IMR-90 (cell line): ENCODE measurements around the gene CENATAC. TPM values are rescaled to one million over a fixed set of nuclear protein-coding genes. Genes with fewer than 3 reads are reported as not detected.

Source experiments
- ATAC-seq: fragments of 200-7000 bp; cut with Tn5 transposase; 2 replicates; pipeline ENCODE4 v1.9.1; 2020; ENCODE audit warnings: low read depth, mild to moderate bottlenecking, moderate library complexity
- BruUV-seq: library from RNA; stranded (reverse); fragments of 400-500 nt; replicated peaks from 2 replicates; lab custom pipeline; 2021; lab: Mats Ljungman, UMichigan
- CTCF ChIA-PET: fragments of 300-600 bp; formaldehyde crosslinking; extraction: SDS; loops from one replicate; lab custom pipeline; 2021; ENCODE audit warnings: antibody characterized with exemption; lab: Yijun Ruan, JAX
- POLR2A ChIA-PET: fragments of 300-600 bp; sonication (Branson Sonifier 250); formaldehyde crosslinking; loops from one replicate; lab custom pipeline; 2022; ENCODE audit warnings: antibody characterized with exemption; ENCODE audit not compliant: unreplicated experiment; lab: Charles Lee
- DNase-seq: peaks from one replicate; pipeline ENCODE4 v3.0.0; 2013
- H2AFZ ChIP-seq: replicated peaks from 2 replicates; pipeline ENCODE3; 2013; ENCODE audit warnings: low read length, mild to moderate bottlenecking; ENCODE audit not compliant: poor library complexity
- H2AK5ac ChIP-seq: 2 replicates; pipeline ENCODE4 v1.6.1; 2013; ENCODE audit warnings: low read depth, low read length, inconsistent platforms
- H2AK9ac ChIP-seq: replicated peaks from 2 replicates; pipeline ENCODE3; 2013; ENCODE audit warnings: mild to moderate bottlenecking, low read depth, low read length, moderate library complexity; ENCODE audit not compliant: poor library complexity
- H2BK120ac ChIP-seq: 2 replicates; pipeline ENCODE4 v1.6.1; 2013; ENCODE audit warnings: low read depth, low read length, inconsistent platforms
- H2BK15ac ChIP-seq: 3 replicates; pipeline ENCODE4 v1.6.1; 2013; ENCODE audit warnings: low read depth, low read length, inconsistent platforms
- H2BK20ac ChIP-seq: 2 replicates; pipeline ENCODE4 v1.6.1; 2013; ENCODE audit warnings: low read depth, mild to moderate bottlenecking, inconsistent platforms, low read length, moderate library complexity
- H2BK5ac ChIP-seq: 2 replicates; pipeline ENCODE4 v1.6.1; 2013; ENCODE audit warnings: mild to moderate bottlenecking, low read depth, low read length, inconsistent platforms; ENCODE audit not compliant: poor library complexity, severe bottlenecking
- H3K14ac ChIP-seq: replicated peaks from 2 replicates; pipeline ENCODE4 v1.6.1; 2013; ENCODE audit warnings: low read depth, low read length, inconsistent platforms
- H3K18ac ChIP-seq: 2 replicates; pipeline ENCODE4 v1.6.1; 2013; ENCODE audit warnings: low read depth, low read length, control low read depth
- H3K23ac ChIP-seq: 2 replicates; pipeline ENCODE4 v1.6.1; 2013; ENCODE audit warnings: low read depth, low read length, inconsistent platforms
- H3K27ac ChIP-seq: 2 replicates; pipeline ENCODE4 v1.5.1; 2013; ENCODE audit warnings: mild to moderate bottlenecking, control low read depth, low read length; ENCODE audit not compliant: insufficient read depth
- H3K27me3 ChIP-seq: 2 replicates; pipeline ENCODE4 v1.6.1; 2013; ENCODE audit warnings: low read length; ENCODE audit not compliant: control insufficient read depth, insufficient read depth
- H3K36me3 ChIP-seq: 2 replicates; pipeline ENCODE4 v1.6.1; 2013; ENCODE audit warnings: low read length, mixed read lengths; ENCODE audit not compliant: control insufficient read depth, insufficient read depth
- H3K4ac ChIP-seq: 2 replicates; pipeline ENCODE4 v1.6.1; 2013; ENCODE audit warnings: low read depth, low read length, inconsistent platforms
- H3K4me1 ChIP-seq: 2 replicates; pipeline ENCODE4 v1.6.1; 2013; ENCODE audit warnings: low read length, mixed read lengths; ENCODE audit not compliant: control insufficient read depth, insufficient read depth
- H3K4me2 ChIP-seq: 2 replicates; pipeline ENCODE4 v1.6.1; 2013; ENCODE audit warnings: low read depth, mild to moderate bottlenecking, control low read depth, low read length, moderate library complexity
- H3K4me3 ChIP-seq: 2 replicates; pipeline ENCODE4 v1.5.1; 2013; ENCODE audit warnings: low read depth, mild to moderate bottlenecking, control low read depth, low read length, moderate library complexity; ENCODE audit not compliant: insufficient read depth
- H3K56ac ChIP-seq: 2 replicates; pipeline ENCODE4 v1.6.1; 2013; ENCODE audit warnings: low read length, inconsistent platforms; ENCODE audit not compliant: insufficient read depth; ENCODE audit errors: extremely low read depth
- H3K79me1 ChIP-seq, 2 experiments: 2 replicates each; pipeline ENCODE4 v1.6.1; 2013; ENCODE audit warnings: low read length in 2 of 2, inconsistent platforms in 1 of 2, low read depth in 1 of 2
- H3K9ac ChIP-seq: 2 replicates; pipeline ENCODE4 v1.6.1; 2013; ENCODE audit warnings: low read depth, low read length, control low read depth
- H3K9me1 ChIP-seq: 2 replicates; pipeline ENCODE4 v1.6.1; 2013; ENCODE audit warnings: low read length, inconsistent platforms; ENCODE audit not compliant: insufficient read depth
- H3K9me3 ChIP-seq: 2 replicates; pipeline ENCODE4 v1.6.1; 2013; ENCODE audit warnings: low read length; ENCODE audit not compliant: control insufficient read depth, insufficient read depth
- H4K20me1 ChIP-seq: 2 replicates; pipeline ENCODE4 v1.6.1; 2013; ENCODE audit warnings: low read length, inconsistent platforms; ENCODE audit not compliant: insufficient read depth
- H4K5ac ChIP-seq: 2 replicates; pipeline ENCODE4 v1.6.1; 2013; ENCODE audit warnings: mild to moderate bottlenecking, low read depth, low read length, control low read depth
- H4K8ac ChIP-seq, 2 experiments: 2 replicates each; pipeline ENCODE4 v1.6.1; 2013; ENCODE audit warnings: low read depth in 2 of 2, low read length in 2 of 2, control low read depth in 1 of 2, inconsistent platforms in 1 of 2
- H4K91ac ChIP-seq: 2 replicates; pipeline ENCODE4 v1.6.1; 2013; ENCODE audit warnings: low read depth, low read length, inconsistent platforms; ENCODE audit not compliant: insufficient read depth
- BHLHE40 ChIP-seq: fragments of 150-350 bp; IDR thresholded peaks from 2 replicates; pipeline ENCODE4 v1.6.1; 2016; ENCODE audit warnings: mild to moderate bottlenecking, low read depth, low read length
- FOS ChIP-seq: fragments of 150-350 bp; IDR thresholded peaks from 2 replicates; pipeline ENCODE4 v1.6.1; 2016; ENCODE audit warnings: low read depth, low read length
- MAFK ChIP-seq: IDR thresholded peaks from 2 replicates; pipeline ENCODE4 v1.6.1; 2012; ENCODE audit warnings: low read depth, low read length, improper control_type of control experiment
- MXI1 ChIP-seq: IDR thresholded peaks from 2 replicates; pipeline ENCODE4 v1.6.1; 2012; ENCODE audit warnings: low read depth, mild to moderate bottlenecking, low read length, moderate library complexity, borderline replicate concordance
- NFE2L2 ChIP-seq: fragments of 150-350 bp; IDR thresholded peaks from 2 replicates; pipeline ENCODE4 v1.6.1; 2016; ENCODE audit warnings: low read depth, mild to moderate bottlenecking, low read length
- POLR2A ChIP-seq: IDR thresholded peaks from 2 replicates; pipeline ENCODE4 v1.6.1; 2012; ENCODE audit warnings: mild to moderate bottlenecking, low read depth, low read length
- RAD21 ChIP-seq: IDR thresholded peaks from 2 replicates; pipeline ENCODE4 v1.6.1; 2012; ENCODE audit warnings: low read length, improper control_type of control experiment
- RCOR1 ChIP-seq: IDR thresholded peaks from 2 replicates; pipeline ENCODE4 v1.6.1; 2012; ENCODE audit warnings: mild to moderate bottlenecking, low read length, improper control_type of control experiment; ENCODE audit not compliant: insufficient replicate concordance
- RFX5 ChIP-seq: IDR thresholded peaks from 2 replicates; pipeline ENCODE4 v1.8.0; 2012; ENCODE audit warnings: low read depth, mild to moderate bottlenecking, low read length, moderate library complexity
- SMC3 ChIP-seq: fragments of 150-350 bp; IDR thresholded peaks from 2 replicates; pipeline ENCODE4 v1.6.1; 2016; ENCODE audit warnings: low read depth, mild to moderate bottlenecking, antibody characterized with exemption, low read length, moderate library complexity
- WGBS, 2 experiments: methylation state at CpG; one replicate each; pipeline versions ENCODE4 v1.1.5 to v1.1.7; 2013; ENCODE audit warnings: missing lambda C conversion rate in 2 of 2; ENCODE audit not compliant: insufficient read length in 1 of 2; ENCODE audit errors: extremely low coverage in 2 of 2; 5-methylcytosine and 5-hydroxymethylcytosine counted together
- dilution Hi-C: fragments of 300-500 bp; cut with HindIII; formaldehyde crosslinking; loops from one replicate; pipeline ENCODE4 v1.14.3; 2018; ENCODE audit warnings: low sequenced_read_pairs; ENCODE audit not compliant: unreplicated experiment
- in situ Hi-C: fragments of 300-500 bp; cut with MboI; formaldehyde crosslinking; loops from 3 replicates; pipeline ENCODE4 v1.14.3; 2019; ENCODE audit warnings: low sequenced_read_pairs, inconsistent platforms, mixed read lengths
- intact Hi-C: fragments of 100-400 bp; cut with micrococcal nuclease; formaldehyde crosslinking; loops from 2 replicates; pipeline ENCODE4 v1.10.0; 2022
- polyA plus RNA-seq, 3 experiments: library from polyadenylated mRNA; depleted of rRNA; stranded (reverse); fragments of >200 nt; gene quantifications; 2 replicates each; pipeline ENCODE4 v1.2.3, GENCODE V29; 2012; ENCODE audit warnings: low replicate concordance in 1 of 3
- total RNA-seq: library from RNA; depleted of rRNA; stranded (reverse); fragments of >200 nt; gene quantifications from 2 replicates; pipeline ENCODE4 v1.2.3, GENCODE V29; 2012
- TF ChIP-seq, protein P1 (sequence below): fragments of 150-350 bp; IDR thresholded peaks from 2 replicates; pipeline ENCODE4 v1.6.1; 2016; ENCODE audit warnings: low read depth, mild to moderate bottlenecking, low read length, moderate library complexity, borderline replicate concordance

The CENATAC gene
- total and polyA plus RNA-seq, 2 of the 4 experiments (the other 2 are of a cell fraction) = 13.1 to 16.7 TPM

DNA sequence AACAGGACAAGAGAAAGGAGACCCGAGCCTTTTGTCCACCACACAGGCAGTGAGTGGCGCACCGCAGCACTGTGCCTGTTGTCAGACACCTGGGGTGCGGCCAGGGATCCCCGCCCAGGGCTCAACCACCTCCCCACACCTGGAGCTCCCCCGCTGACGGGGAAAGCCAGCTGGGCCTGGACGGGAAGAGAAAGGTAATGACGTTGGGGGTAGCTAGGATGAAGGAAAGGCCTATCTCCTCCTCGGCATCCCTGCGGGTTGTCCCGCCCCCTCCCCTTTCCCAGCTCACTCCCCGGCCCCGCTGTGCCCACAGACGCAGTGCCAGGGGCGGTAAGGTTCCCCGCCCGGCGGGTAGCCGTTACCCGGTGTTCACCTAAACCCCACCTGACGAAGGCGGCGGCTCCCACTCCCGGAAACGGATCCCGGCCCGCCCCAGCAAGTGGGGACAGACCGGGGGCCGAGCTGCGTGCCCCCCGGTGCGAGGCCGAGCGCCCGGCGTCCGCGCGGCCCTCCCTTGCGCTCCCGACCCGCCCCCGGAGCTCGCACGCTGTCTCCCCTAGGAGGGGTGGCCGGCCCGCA is 58.6 kb downstream of the CENATAC start:
- Histone ChIP-seq H3K4me1 (peaks cover 4% of the 10 kb centered on the region; the same call in 1 of the 2 replicates), H2AFZ (peak overlapping the region; percentile 98), H3K4me2 (peak overlapping the region; percentile 83), H3K14ac (peak overlapping the region; percentile 94), H2AK9ac (peak overlapping the region; percentile 97), H3K9me1 (peaks cover 9% of the 10 kb centered on the region), H3K36me3 (peaks cover 36% of the 10 kb centered on the region), H3K18ac (no peak overlapping the region), H3K79me1 (peaks cover 17 to 53% of the 10 kb centered on the region in 2 experiments), H2BK120ac (no peak overlapping the region), H2BK15ac (no peak overlapping the region), H4K20me1 (0 out of 2 replicates have a peak, but pooled peaks cover 5% of the 10 kb centered on the region), H4K8ac (peak overlapping the region; percentile 59 to 78; a peak in 2 of 4 replicates), H3K56ac (no peak overlapping the region), H3K4me3 (peak overlapping the region; percentile 87), H3K9me3 (no peaks in the 10 kb centered on the region), H3K27ac (peak overlapping the region; percentile 74), H4K5ac (no peak overlapping the region), H3K9ac (peak overlapping the region; percentile 64), H2BK5ac (peak overlapping the region; percentile 47), H3K4ac (peak overlapping the region; percentile 87), H3K23ac (peak overlapping the region; percentile 52), H2AK5ac (peak overlapping the region; percentile 61), H2BK20ac (no peak overlapping the region), H3K27me3 (no peaks in the 10 kb centered on the region), H4K91ac (peak overlapping the region; percentile 23)
- dilution Hi-C loops = no loop called here
- peak; percentile 3 for DNase-seq
- ChIA-PET CTCF (no interaction called here), POLR2A (interaction anchor here (1.5 kb wide), 1 partner anchor 11 kb away, joined by 4 read pairs; the partner anchor contains the start of gene VPS11)
- BruUV-seq = no TSS peak
- WGBS, 2 experiments = 1% methylated on average over 37 of the region's 48 CpGs; no CpG with 5 or more reads in 1 of the 2 experiments
- no peak for TF ChIP-seq RAD21
- TF ChIP-seq, protein P1, sequence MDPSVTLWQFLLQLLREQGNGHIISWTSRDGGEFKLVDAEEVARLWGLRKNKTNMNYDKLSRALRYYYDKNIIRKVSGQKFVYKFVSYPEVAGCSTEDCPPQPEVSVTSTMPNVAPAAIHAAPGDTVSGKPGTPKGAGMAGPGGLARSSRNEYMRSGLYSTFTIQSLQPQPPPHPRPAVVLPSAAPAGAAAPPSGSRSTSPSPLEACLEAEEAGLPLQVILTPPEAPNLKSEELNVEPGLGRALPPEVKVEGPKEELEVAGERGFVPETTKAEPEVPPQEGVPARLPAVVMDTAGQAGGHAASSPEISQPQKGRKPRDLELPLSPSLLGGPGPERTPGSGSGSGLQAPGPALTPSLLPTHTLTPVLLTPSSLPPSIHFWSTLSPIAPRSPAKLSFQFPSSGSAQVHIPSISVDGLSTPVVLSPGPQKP = no peak
- TF ChIP-seq BHLHE40 = no peak
- TF ChIP-seq MXI1 = no peak
- TF ChIP-seq RCOR1 = no peak
- no peak for TF ChIP-seq SMC3
- no peak for TF ChIP-seq RFX5
- TF ChIP-seq NFE2L2 = no peak
- no peak for TF ChIP-seq FOS
- no peak for TF ChIP-seq POLR2A
- no peak for TF ChIP-seq MAFK
- in situ Hi-C loops = no loop called here
- ATAC-seq = peak; percentile 6
- intact Hi-C loops = no loop called here
